ENCODE measurements around the gene HHIPL2.
A peak's percentile ranks its signal among the peaks of the same experiment; 100 is the strongest.

The HHIPL2 gene

GRCh38 chr1:222561656-222562055, 13.8 kb upstream of the HHIPL2 start:
- Histone ChIP-seq H3K27me3 (no peaks in the 10 kb centered on the region), H3K4me3 (ENCODE audit: low read depth, low read length) (no peak overlapping the region), H3K4me1 (no peaks in the 10 kb centered on the region), H3K9me3 (no peaks in the 10 kb centered on the region), H3K36me3 (peaks cover 12% of the 10 kb centered on the region)
- TF ChIP-seq CTCF (IDR thresholded peaks at IDR 0.05; ENCODE audit: low read depth, low read length): 0 out of 2 replicates have a peak, but pooled peaks have one; percentile 12
- no peak for DNase-seq

- DNase-seq: no peak
- Histone ChIP-seq H3K9me3 (no peaks in the 10 kb centered on the region), H3K27me3 (no peaks in the 10 kb centered on the region), H3K4me3 (ENCODE audit: low read depth, low read length) (no peak overlapping the region), H3K4me1 (no peaks in the 10 kb centered on the region), H3K36me3 (peaks cover 21% of the 10 kb centered on the region)
- TF ChIP-seq CTCF (IDR thresholded peaks at IDR 0.05; ENCODE audit: low read depth, low read length): no peak
Observed at GRCh38 chr1:222557574-222557973, 9.7 kb upstream of the HHIPL2 start.

GRCh38 chr1:222557148-222557547, 9.2 kb upstream of the HHIPL2 start:
- Histone ChIP-seq H3K27me3 (no peaks in the 10 kb centered on the region), H3K36me3 (peaks cover 21% of the 10 kb centered on the region), H3K4me1 (no peaks in the 10 kb centered on the region), H3K4me3 (ENCODE audit: low read depth, low read length) (no peak overlapping the region), H3K9me3 (no peaks in the 10 kb centered on the region)
- TF ChIP-seq CTCF (IDR thresholded peaks at IDR 0.05; ENCODE audit: low read depth, low read length): no peak
- no peak for DNase-seq

- Histone ChIP-seq H3K4me1 (no peaks in the 10 kb centered on the region), H3K27me3 (no peaks in the 10 kb centered on the region), H3K4me3 (ENCODE audit: low read depth, low read length) (no peak overlapping the region), H3K9me3 (no peaks in the 10 kb centered on the region), H3K36me3 (peaks cover 18% of the 10 kb centered on the region)
- no peak for TF ChIP-seq CTCF (IDR thresholded peaks at IDR 0.05; ENCODE audit: low read depth, low read length)
- DNase-seq: no peak
Observed at GRCh38 chr1:222555992-222556615, 8.2 kb upstream of the HHIPL2 start.

- DNase-seq: no peak
- TF ChIP-seq CTCF (IDR thresholded peaks at IDR 0.05; ENCODE audit: low read depth, low read length): no peak
- no peak overlapping the region for H3K4me3 ChIP-seq (ENCODE audit: low read depth, low read length)
- peaks cover 14% of the 10 kb centered on the region for H3K36me3 ChIP-seq
- H3K4me1 ChIP-seq: no peaks in the 10 kb centered on the region
- H3K9me3 ChIP-seq: no peaks in the 10 kb centered on the region
- H3K27me3 ChIP-seq: no peaks in the 10 kb centered on the region
Observed at GRCh38 chr1:222554177-222554576, 6.3 kb upstream of the HHIPL2 start.

- Histone ChIP-seq H3K4me1 (no peaks in the 10 kb centered on the region), H3K27me3 (no peaks in the 10 kb centered on the region), H3K4me3 (ENCODE audit: low read depth, low read length) (no peak overlapping the region), H3K36me3 (peaks cover 14% of the 10 kb centered on the region), H3K9me3 (no peaks in the 10 kb centered on the region)
- no peak for TF ChIP-seq CTCF (IDR thresholded peaks at IDR 0.05; ENCODE audit: low read depth, low read length)
- no peak for DNase-seq
Observed at GRCh38 chr1:222552882-222553281, 5.0 kb upstream of the HHIPL2 start.

Measured in BE2C (cell line).